ENCODE results near the gene SCN4A. TPM values are rescaled to one million over a fixed set of nuclear protein-coding genes. Genes with fewer than 3 reads are reported as not detected.
A peak's percentile ranks its signal among the peaks of the same experiment; 100 is the strongest.
"Not testable (repeated sequence)": the region's sequence is repeated elsewhere in the genome, so short reads cannot be mapped to it uniquely, and the experiment has no call there.

Gene SCN4A
- total RNA-seq, 1 donor from 2014 or later: 0.56 TPM

- no peak for ATAC-seq (ENCODE audit: poor library complexity)
- intact Hi-C loops (cut with DNase I): loop anchor here (5.0 kb wide), 1 partner anchor 62 kb away; no protein-coding TSS in a partner anchor
- peak; percentile 39 for DNase-seq
Measured at GRCh38 chr17:63988741-63989621, 16.3 kb upstream of the SCN4A start.

- DNase-seq: peak; percentile 18
- no peak for ATAC-seq (ENCODE audit: poor library complexity)
- intact Hi-C loops (cut with DNase I): loop anchor here (5.0 kb wide), 1 partner anchor 61 kb away; no protein-coding TSS in a partner anchor
Measured at GRCh38 chr17:63988127-63988478, 15.4 kb upstream of the SCN4A start.

- DNase-seq: peak; percentile 47
- ATAC-seq (ENCODE audit: poor library complexity): no peak
- intact Hi-C loops (cut with DNase I): loop anchor here (5.0 kb wide), 1 partner anchor 60 kb away; no protein-coding TSS in a partner anchor
Measured at GRCh38 chr17:63987221-63988126, 14.8 kb upstream of the SCN4A start.

DNA sequence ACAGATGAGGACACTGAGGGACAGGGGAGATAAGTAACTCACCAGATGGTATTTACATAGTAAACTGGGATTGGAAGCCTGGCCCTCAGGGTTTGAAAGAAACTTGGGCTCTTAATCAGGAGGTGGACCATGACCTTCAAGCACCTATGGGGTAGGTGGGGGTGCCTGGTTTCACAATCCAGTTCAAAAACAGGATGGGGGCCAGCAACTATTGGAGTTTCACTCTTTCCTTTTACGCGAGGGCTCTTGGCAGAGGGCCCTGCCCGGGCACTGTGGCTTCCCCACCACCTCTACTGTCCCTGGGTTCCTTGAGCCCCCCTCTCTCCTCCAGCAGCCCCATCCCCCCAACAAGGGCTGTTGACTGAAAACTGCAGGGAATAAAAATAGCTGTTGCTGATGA, 14.1 kb upstream of the SCN4A start:
- no peak for ATAC-seq (ENCODE audit: poor library complexity)
- intact Hi-C loops (cut with DNase I): loop anchor here (5.0 kb wide), 1 partner anchor 60 kb away; no protein-coding TSS in a partner anchor
- peak; percentile 34 for DNase-seq

- intact Hi-C loops (cut with DNase I): loop anchor here (5.0 kb wide), 1 partner anchor 58 kb away; no protein-coding TSS in a partner anchor
- ATAC-seq (ENCODE audit: poor library complexity): no peak
- peak; percentile 31 for DNase-seq
Measured at GRCh38 chr17:63985387-63986140, 12.8 kb upstream of the SCN4A start.

GRCh38 chr17:63984651-63985386, 12.1 kb upstream of the SCN4A start:
- DNase-seq (no peak), ATAC-seq (ENCODE audit: poor library complexity) (peak; percentile 63)
- intact Hi-C loops (cut with DNase I): loop anchor here (5.0 kb wide), 1 partner anchor 58 kb away; no protein-coding TSS in a partner anchor

DNA sequence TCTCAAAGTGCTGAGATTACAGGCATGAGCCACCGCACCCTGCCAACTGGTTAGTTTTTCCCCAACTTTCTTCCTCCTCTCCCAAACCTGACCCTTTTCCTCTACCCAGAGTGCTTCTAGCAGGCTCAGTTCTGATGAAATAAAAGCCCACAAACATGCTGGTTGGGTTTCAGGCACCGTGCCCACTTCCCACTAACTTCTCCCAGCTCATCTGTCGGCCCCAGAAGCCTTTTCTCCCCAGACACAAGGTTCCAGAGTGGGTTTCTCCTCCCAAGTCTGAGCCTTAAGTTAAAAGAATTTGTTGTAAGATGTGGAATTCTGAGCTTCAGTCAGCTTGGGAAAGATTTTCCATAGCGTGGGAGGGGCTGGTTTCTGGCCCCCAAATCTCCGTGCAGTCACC, 11.5 kb upstream of the SCN4A start:
- DNase-seq (no peak), ATAC-seq (ENCODE audit: poor library complexity) (no peak)
- intact Hi-C loops (cut with DNase I): no loop called here

GRCh38 chr17:63983320-63983719, 10.6 kb upstream of the SCN4A start:
- DNase-seq (peak; percentile 67), ATAC-seq (ENCODE audit: poor library complexity) (peak; percentile 40)
- intact Hi-C loops (cut with DNase I): no loop called here

DNA sequence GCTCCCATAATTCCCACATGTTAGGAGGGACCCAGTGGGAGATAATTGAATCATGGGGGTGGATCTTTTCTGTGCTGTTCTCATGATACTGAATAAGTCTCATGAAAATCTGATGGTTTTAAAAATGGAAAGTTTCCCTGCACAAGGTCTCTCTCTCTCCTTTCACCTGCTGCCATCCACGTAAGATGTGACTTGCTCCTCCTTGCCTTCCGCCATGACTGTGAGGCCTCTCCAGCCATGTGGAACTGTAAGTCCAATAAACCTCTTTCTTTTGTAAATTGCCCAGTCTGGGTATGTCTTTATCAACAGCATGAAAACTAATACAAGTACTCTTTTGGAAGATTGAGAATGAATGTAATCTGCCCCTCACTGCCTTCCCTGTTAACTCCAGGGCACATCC, 9.9 kb upstream of the SCN4A start:
- not testable (repeated sequence) for DNase-seq; ATAC-seq (ENCODE audit: poor library complexity)

DNA sequence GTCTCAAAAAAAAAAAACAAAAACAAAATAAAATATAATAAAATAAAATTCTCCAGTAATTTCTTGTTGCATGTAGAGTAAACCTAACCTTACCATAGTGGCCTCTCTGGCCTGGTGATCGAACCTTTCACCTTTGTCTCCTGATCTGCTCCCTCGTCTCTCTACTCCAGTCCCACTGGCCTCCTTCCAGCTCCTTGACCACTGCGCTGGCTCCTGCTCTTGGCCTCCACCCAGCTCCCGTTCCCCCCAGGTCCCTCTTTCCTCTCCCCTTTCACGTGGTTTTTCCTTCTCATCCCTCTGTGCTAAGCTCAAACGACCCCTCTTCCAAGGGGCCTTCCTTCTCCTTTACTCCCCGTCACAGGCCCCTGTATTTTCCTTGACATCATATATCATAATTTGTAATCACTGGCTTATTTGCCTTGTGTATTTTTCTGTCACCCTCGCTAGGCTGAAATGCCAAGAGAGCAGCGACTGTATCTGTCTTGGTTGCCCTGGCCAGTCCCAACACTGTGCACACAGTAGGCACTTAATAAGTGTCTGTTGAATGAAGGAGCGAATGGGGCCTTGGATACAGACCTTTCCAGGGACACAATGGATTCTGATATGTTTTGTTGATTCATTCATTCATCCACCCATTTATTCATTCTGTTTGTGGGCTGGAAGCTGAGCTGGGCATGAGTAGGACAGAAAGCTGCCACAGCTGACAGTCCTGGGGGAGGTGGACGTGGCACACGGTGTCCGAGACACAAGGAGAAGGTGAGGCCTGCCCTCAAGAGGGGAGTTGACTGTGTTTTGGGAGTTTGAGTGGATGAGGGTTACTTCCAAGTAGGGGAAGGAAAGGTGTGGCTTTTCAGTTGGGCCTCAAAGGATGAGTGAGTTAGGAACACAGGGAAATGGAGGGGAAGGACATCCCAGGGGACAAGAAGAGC, 5.8 kb upstream of the SCN4A start:
- intact Hi-C loops (cut with DNase I): no loop called here
- ATAC-seq (ENCODE audit: poor library complexity) (no peak), DNase-seq (no peak)

More for the DNA sequence above, 9.9 kb upstream of the SCN4A start:
- intact Hi-C loops (cut with DNase I): not testable (repeated sequence)

- DNase-seq (no peak), ATAC-seq (ENCODE audit: poor library complexity) (peak; percentile 30)
- intact Hi-C loops (cut with DNase I): no loop called here
Measured at GRCh38 chr17:63976702-63977101, 4.0 kb upstream of the SCN4A start.

DNA sequence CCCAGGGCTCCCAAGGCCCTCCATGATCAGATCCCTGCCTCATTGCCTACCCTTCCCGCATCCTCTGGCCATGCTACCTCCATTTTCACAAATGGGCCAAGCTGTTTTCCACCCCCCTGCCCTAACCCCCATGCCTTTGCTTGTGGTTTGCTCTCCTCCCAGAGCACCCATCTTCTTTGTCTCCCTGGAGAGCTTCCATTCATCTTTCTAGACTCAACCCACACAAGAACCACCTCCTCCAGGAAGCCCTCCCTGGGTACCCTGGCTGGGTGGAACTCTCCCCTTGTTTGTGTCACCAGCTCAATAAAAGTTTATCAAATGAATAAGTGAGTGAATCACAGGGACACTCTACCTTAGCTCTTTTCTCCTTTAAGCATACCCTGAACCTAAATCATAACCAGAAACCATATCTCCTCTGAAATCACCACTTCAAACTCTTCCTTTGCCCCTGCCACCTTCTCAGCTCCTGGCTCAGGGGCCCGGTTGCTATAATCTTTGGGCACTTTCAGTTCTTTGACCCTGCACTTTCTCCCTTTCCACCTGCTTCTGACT, 2.9 kb upstream of the SCN4A start:
- ATAC-seq (ENCODE audit: poor library complexity): no peak

GRCh38 chr17:63974594-63975192, 2.0 kb upstream of the SCN4A start:
- intact Hi-C loops (cut with DNase I): no loop called here
- ATAC-seq (ENCODE audit: poor library complexity): no peak
- no peak for DNase-seq

More for the DNA sequence above, 2.9 kb upstream of the SCN4A start:
- no peak for DNase-seq
- intact Hi-C loops (cut with DNase I): no loop called here

DNA sequence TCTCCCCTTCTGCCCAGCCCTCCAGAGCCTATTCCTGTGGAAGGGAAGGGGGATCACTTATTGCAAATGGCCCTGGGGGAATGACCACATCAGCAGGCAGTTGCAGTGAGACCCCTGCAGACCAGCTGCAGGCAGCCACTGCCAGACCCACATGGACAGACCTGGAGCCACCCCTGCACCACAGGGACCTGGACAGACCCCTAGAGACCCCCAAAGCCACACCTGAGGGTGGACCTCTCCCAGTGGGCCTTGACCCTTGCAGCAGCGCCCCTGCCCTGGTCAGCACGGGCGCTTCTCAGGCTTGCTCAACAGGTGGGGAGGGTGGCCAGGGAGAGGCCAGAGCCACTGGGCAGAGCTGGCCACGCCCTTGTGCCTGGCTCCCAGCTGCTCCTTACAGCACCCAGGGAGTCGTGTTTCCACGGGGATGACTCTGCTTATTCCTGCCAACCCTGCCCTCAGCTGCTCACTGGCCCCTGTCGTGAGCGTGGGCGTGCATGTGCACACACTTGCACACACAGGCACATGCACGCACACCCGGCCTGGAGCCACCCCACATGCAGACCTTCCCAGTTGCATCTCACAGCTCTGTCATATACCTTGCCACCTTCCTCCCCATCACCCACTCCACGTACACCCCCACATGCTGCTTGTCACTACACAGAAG, 1.3 kb upstream of the SCN4A start:
- ATAC-seq (ENCODE audit: poor library complexity): no peak
- intact Hi-C loops (cut with DNase I): no loop called here
- no peak for DNase-seq

DNA sequence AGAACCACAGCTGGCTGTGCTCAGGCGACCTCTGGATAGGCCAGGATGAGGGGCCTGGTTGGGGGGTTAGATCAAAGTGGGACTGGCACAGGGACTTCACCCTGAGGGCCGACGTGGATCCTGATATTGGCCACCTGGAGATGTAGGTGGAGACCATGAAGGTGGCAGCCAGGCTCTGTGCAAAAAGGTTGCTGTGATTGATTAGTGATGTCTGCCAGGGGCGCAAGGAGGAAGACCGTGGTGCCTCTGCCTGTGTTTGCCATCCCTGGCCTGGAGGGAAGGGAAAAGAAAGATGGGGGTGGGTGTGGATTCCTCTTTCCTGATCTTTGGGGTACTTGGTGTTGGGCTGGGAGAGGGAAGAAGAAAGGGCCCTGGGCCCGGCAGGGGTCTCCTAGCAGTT, 529 bp upstream of the SCN4A start:
- no peak for ATAC-seq (ENCODE audit: poor library complexity)
- intact Hi-C loops (cut with DNase I): no loop called here
- DNase-seq: no peak

DNA sequence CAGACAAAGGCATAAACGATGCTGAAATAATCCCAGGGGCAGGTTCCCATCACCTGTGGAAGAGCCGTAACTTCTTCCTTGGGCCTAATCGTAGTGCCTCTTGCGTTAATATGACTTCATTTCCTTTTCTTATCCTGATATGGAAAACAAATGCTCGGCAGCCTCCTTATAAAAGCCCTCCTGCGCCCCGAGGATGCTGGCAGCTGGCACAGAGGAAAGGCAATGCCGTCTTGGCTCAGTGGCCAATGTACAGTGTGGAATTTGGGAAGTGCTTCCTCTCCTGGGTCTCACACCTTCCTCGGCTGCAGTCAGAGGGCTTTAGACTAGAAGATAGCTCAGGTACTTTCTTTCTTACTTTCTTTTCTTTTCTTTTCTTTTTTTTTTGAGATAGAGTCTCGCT, 3.4 kb downstream of the SCN4A start:
- intact Hi-C loops (cut with DNase I): no loop called here
- DNase-seq: no peak

More for the DNA sequence above, 3.4 kb downstream of the SCN4A start:
- no peak for ATAC-seq (ENCODE audit: poor library complexity)

All from Right ventricle myocardium superior (tissue), 1 donor.